ENCODE data around the gene MAVS. TPM values are rescaled to one million over a fixed set of nuclear protein-coding genes. Genes with fewer than 3 reads are reported as not detected.

Gene MAVS
- total RNA-seq, 1 experiment from 2014 or later: 38.7 TPM

DNA sequence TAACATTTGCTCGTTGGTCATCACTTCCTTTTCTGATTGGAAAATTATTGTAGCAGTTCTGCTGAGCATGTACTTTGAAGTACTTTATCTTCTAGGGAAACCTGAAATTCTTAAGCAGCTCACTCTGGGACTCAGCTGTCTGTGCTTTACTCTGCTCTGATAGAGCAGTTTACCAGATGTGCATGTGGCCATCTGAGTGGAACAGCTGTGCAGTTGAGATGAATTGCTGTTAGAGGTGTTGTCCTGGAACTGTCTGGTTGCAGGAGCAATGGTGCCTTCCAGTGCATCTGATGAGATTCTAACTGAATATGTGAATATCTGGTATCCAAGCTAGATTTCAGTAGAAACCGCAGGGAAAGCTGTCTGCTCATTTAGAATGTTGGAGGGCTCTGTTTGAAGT lies 69.7 kb downstream of the MAVS start:
- H3K27me3 ChIP-seq (ENCODE audit: low read length): no peaks in the 10 kb centered on the region
- no peak for ATAC-seq
- ChIA-PET CTCF (no interaction called here), POLR2A (ENCODE audit: unreplicated experiment) (interaction anchor here (0.6 kb wide), 1 partner anchor 110 kb away, joined by 3 read pairs; no protein-coding TSS in a partner anchor)
- H2AFZ ChIP-seq (ENCODE audit: low read length): no peak overlapping the region
- intact Hi-C loops (cut with micrococcal nuclease): no loop called here
- H4K20me1 ChIP-seq (ENCODE audit: low read length): peaks cover 23% of the 10 kb centered on the region
- H3K9me3 ChIP-seq (ENCODE audit: low read length): no peaks in the 10 kb centered on the region
- peaks cover 71% of the 10 kb centered on the region for H3K79me2 ChIP-seq (ENCODE audit: low read length)
- no peak overlapping the region for H3K27ac ChIP-seq (ENCODE audit: low read length)
- no peak overlapping the region for H3K4me2 ChIP-seq (ENCODE audit: low read length)
- H3K4me1 ChIP-seq (ENCODE audit: insufficient read depth, low read length): no peaks in the 10 kb centered on the region
- no peak for DNase-seq
- H3K9ac ChIP-seq (ENCODE audit: low read length): no peak overlapping the region
- no peaks in the 10 kb centered on the region for H3F3A ChIP-seq (ENCODE audit: low read length, unreplicated experiment)
- H3K4me3 ChIP-seq (ENCODE audit: low read length): no peak overlapping the region
- peaks cover 68% of the 10 kb centered on the region for H3K36me3 ChIP-seq (ENCODE audit: low read depth, low read length)
- no TSS peak for BruUV-seq (replicated peaks)
- H3K9me2 ChIP-seq (replicated peaks; ENCODE audit: low read length): no peaks in the 10 kb centered on the region
- TF ChIP-seq EZH2 (IDR thresholded peaks at IDR 0.05; ENCODE audit: low read length, unreplicated experiment) (no peak), EZH2phosphoT487 (IDR thresholded peaks at IDR 0.05; ENCODE audit: borderline replicate concordance, low read length) (no peak)
- TF ChIP-seq, protein P1, sequence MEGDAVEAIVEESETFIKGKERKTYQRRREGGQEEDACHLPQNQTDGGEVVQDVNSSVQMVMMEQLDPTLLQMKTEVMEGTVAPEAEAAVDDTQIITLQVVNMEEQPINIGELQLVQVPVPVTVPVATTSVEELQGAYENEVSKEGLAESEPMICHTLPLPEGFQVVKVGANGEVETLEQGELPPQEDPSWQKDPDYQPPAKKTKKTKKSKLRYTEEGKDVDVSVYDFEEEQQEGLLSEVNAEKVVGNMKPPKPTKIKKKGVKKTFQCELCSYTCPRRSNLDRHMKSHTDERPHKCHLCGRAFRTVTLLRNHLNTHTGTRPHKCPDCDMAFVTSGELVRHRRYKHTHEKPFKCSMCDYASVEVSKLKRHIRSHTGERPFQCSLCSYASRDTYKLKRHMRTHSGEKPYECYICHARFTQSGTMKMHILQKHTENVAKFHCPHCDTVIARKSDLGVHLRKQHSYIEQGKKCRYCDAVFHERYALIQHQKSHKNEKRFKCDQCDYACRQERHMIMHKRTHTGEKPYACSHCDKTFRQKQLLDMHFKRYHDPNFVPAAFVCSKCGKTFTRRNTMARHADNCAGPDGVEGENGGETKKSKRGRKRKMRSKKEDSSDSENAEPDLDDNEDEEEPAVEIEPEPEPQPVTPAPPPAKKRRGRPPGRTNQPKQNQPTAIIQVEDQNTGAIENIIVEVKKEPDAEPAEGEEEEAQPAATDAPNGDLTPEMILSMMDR (conservative IDR thresholded peaks at IDR 0.05; ENCODE audit: low read depth, low read length): no peak

DNA sequence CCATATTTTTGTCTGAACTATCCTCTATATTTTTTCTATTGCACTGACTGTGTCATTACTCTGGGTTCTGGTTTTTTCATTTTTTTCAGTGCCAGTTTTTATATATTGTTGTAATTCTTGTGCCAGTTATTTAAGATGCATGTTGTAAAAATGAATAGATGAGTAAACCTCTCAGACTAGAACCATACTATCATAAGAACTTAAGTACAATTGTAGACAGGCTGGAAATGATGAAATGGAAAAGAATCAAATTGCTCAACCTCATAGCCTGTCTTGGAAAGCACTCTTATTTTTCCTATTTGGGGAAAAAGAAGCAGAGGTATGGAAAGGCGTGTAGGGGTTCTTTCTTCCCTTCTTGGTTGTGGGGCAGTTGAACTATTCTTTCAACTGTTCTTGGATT lies 72.7 kb downstream of the MAVS start:
- no peak for TF ChIP-seq EZH2 (IDR thresholded peaks at IDR 0.05; ENCODE audit: low read length, unreplicated experiment)
- no peak for TF ChIP-seq EZH2phosphoT487 (IDR thresholded peaks at IDR 0.05; ENCODE audit: borderline replicate concordance, low read length)
- TF ChIP-seq, protein P1 (conservative IDR thresholded peaks at IDR 0.05; ENCODE audit: low read depth, low read length): no peak
- intact Hi-C loops (cut with micrococcal nuclease): no loop called here

DNA sequence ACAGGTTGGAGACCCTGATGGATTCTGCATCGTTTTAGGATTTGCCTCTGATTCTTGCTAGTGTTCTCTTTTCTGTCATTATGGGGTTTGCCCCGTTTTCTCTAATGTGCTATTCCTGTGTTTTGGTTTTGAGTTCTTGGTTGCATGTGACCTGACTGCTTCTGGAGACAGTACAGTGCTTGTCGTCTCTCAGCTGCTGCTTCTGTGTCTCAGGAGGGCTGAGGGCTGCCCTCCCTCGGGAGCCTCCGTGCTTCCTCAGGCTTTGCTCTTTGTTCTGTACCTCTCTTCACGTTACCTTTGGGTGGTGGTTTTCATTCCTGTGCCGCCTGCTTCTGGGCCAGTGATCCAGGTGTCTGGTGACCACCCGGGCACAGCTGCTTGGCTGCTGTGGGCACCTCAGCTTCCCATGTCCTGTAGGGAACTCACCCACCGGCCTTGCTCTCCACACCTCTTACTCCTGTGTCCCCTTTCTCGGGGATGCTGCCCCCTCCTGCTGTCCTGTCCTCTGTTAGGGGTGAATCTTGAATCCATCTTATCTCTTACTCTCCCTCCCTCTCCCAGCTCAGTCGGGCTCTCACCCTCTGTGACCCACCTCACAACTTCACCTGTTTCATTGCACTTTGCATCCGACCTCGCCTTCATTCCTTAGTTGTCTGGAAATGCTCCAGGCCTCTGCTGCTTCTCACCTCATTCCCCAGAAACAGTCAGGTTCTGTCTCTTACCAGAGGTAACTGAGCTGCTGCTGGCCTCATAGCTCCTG lies 75.8 kb downstream of the MAVS start:
- H3F3A ChIP-seq (ENCODE audit: low read length, unreplicated experiment): peaks cover 3% of the 10 kb centered on the region
- no peaks in the 10 kb centered on the region for H3K4me1 ChIP-seq (ENCODE audit: insufficient read depth, low read length)
- no peak overlapping the region for H3K27ac ChIP-seq (ENCODE audit: low read length)
- intact Hi-C loops (cut with micrococcal nuclease): no loop called here
- no peak for ATAC-seq
- DNase-seq: no peak
- no peaks in the 10 kb centered on the region for H3K27me3 ChIP-seq (ENCODE audit: low read length)
- CTCF ChIA-PET: no interaction called here
- POLR2A ChIA-PET (ENCODE audit: unreplicated experiment): no interaction called here
- no peak for TF ChIP-seq EZH2phosphoT487 (IDR thresholded peaks at IDR 0.05; ENCODE audit: borderline replicate concordance, low read length)
- no peak for TF ChIP-seq EZH2 (IDR thresholded peaks at IDR 0.05; ENCODE audit: low read length, unreplicated experiment)
- TF ChIP-seq, protein P1 (conservative IDR thresholded peaks at IDR 0.05; ENCODE audit: low read depth, low read length): no peak
- H4K20me1 ChIP-seq (ENCODE audit: low read length): peaks cover 10% of the 10 kb centered on the region; the same call in 1 of the 2 replicates
- BruUV-seq (replicated peaks): no TSS peak
- H3K9ac ChIP-seq (ENCODE audit: low read length): no peak overlapping the region
- no peaks in the 10 kb centered on the region for H3K9me3 ChIP-seq (ENCODE audit: low read length)
- peaks cover 21% of the 10 kb centered on the region for H3K79me2 ChIP-seq (ENCODE audit: low read length)
- no peaks in the 10 kb centered on the region for H3K9me2 ChIP-seq (replicated peaks; ENCODE audit: low read length)
- H3K4me3 ChIP-seq (ENCODE audit: low read length): no peak overlapping the region
- peaks cover 47% of the 10 kb centered on the region for H3K36me3 ChIP-seq (ENCODE audit: low read depth, low read length)
- no peak overlapping the region for H3K4me2 ChIP-seq (ENCODE audit: low read length)
- no peak overlapping the region for H2AFZ ChIP-seq (ENCODE audit: low read length)

More for the DNA sequence above, 72.7 kb downstream of the MAVS start:
- ChIA-PET CTCF (no interaction called here), POLR2A (ENCODE audit: unreplicated experiment) (no interaction called here)
- no peak for DNase-seq
- H4K20me1 ChIP-seq (ENCODE audit: low read length): peaks cover 23% of the 10 kb centered on the region
- H3K4me3 ChIP-seq (ENCODE audit: low read length): no peak overlapping the region
- H3K27ac ChIP-seq (ENCODE audit: low read length): no peak overlapping the region
- H3K79me2 ChIP-seq (ENCODE audit: low read length): peaks cover 51% of the 10 kb centered on the region
- BruUV-seq (replicated peaks): no TSS peak
- H3F3A ChIP-seq (ENCODE audit: low read length, unreplicated experiment): no peaks in the 10 kb centered on the region
- H3K4me1 ChIP-seq (ENCODE audit: insufficient read depth, low read length): no peaks in the 10 kb centered on the region
- H3K27me3 ChIP-seq (ENCODE audit: low read length): no peaks in the 10 kb centered on the region
- no peak for ATAC-seq
- peaks cover 66% of the 10 kb centered on the region for H3K36me3 ChIP-seq (ENCODE audit: low read depth, low read length)
- no peak overlapping the region for H2AFZ ChIP-seq (ENCODE audit: low read length)
- no peaks in the 10 kb centered on the region for H3K9me3 ChIP-seq (ENCODE audit: low read length)
- H3K9me2 ChIP-seq (replicated peaks; ENCODE audit: low read length): no peaks in the 10 kb centered on the region
- no peak overlapping the region for H3K9ac ChIP-seq (ENCODE audit: low read length)
- no peak overlapping the region for H3K4me2 ChIP-seq (ENCODE audit: low read length)
